H9 (cell line): ENCODE results near the gene SATB2. TPM values are rescaled to one million over a fixed set of nuclear protein-coding genes. Genes with fewer than 3 reads are reported as not detected.

Source experiments
- DNase-seq: peaks from one replicate; pipeline ENCODE4 v3.0.0-alpha.2; 2017
- H2AFZ ChIP-seq: one replicate; pipeline ENCODE4 v1.6.1; 2013; ENCODE audit warnings: mild to moderate bottlenecking, low read length, control low read depth, moderate library complexity
- H2AK5ac ChIP-seq: 2 replicates; pipeline ENCODE4 v1.6.1; 2013; ENCODE audit warnings: low read length, control low read depth, mixed read lengths; ENCODE audit not compliant: insufficient read length
- H2BK120ac ChIP-seq: one replicate; pipeline ENCODE4 v1.6.1; 2013; ENCODE audit warnings: low read depth, mild to moderate bottlenecking, low read length, control low read depth, inconsistent platforms; ENCODE audit not compliant: poor library complexity, severe bottlenecking
- H2BK12ac ChIP-seq: 2 replicates; pipeline ENCODE4 v1.6.1; 2013; ENCODE audit warnings: low read length, control low read depth, mixed read lengths, low read depth; ENCODE audit not compliant: insufficient read length
- H2BK15ac ChIP-seq: 2 replicates; pipeline ENCODE4 v1.6.1; 2013; ENCODE audit warnings: low read depth, low read length, control low read depth
- H2BK20ac ChIP-seq: one replicate; pipeline ENCODE4 v1.6.1; 2013; ENCODE audit warnings: low read depth, mild to moderate bottlenecking, low read length, control low read depth, inconsistent platforms; ENCODE audit not compliant: poor library complexity, severe bottlenecking
- H2BK5ac ChIP-seq: 2 replicates; pipeline ENCODE4 v1.6.1; 2013; ENCODE audit warnings: low read length, control low read depth, mixed read lengths; ENCODE audit not compliant: insufficient read length
- H3K14ac ChIP-seq: 2 replicates; pipeline ENCODE4 v1.6.1; 2013; ENCODE audit warnings: low read length, control low read depth; ENCODE audit not compliant: insufficient read depth
- H3K18ac ChIP-seq: 2 replicates; pipeline ENCODE4 v1.6.1; 2013; ENCODE audit warnings: low read depth, mild to moderate bottlenecking, mixed read lengths, low read length, control low read depth; ENCODE audit not compliant: insufficient read length
- H3K23ac ChIP-seq: 2 replicates; pipeline ENCODE4 v1.6.1; 2013; ENCODE audit warnings: low read length, control low read depth, mixed read lengths, low read depth; ENCODE audit not compliant: insufficient read length
- H3K23me2 ChIP-seq: 2 replicates; pipeline ENCODE4 v1.6.1; 2013; ENCODE audit warnings: low read depth, mild to moderate bottlenecking, mixed read lengths, low read length, control low read depth; ENCODE audit not compliant: insufficient read length, poor library complexity, severe bottlenecking
- H3K27ac ChIP-seq: 2 replicates; pipeline ENCODE4 v1.5.1; 2013; ENCODE audit warnings: low read length, control low read depth, mixed read lengths, low read depth; ENCODE audit not compliant: insufficient read length
- H3K27me3 ChIP-seq: 2 replicates; pipeline ENCODE4 v1.6.1; 2013; ENCODE audit warnings: low read length, control low read depth, inconsistent platforms; ENCODE audit not compliant: insufficient read depth
- H3K4ac ChIP-seq: 2 replicates; pipeline ENCODE4 v1.6.1; 2013; ENCODE audit warnings: low read depth, mild to moderate bottlenecking, control low read depth, inconsistent platforms, low read length, moderate library complexity
- H3K4me1 ChIP-seq: 2 replicates; pipeline ENCODE4 v1.6.1; 2013; ENCODE audit warnings: low read length, control low read depth, inconsistent platforms; ENCODE audit not compliant: insufficient read depth
- H3K4me2 ChIP-seq: 2 replicates; pipeline ENCODE4 v1.6.1; 2013; ENCODE audit warnings: low read length, control low read depth, mixed read lengths; ENCODE audit not compliant: insufficient read length, insufficient read depth
- H3K56ac ChIP-seq: 2 replicates; pipeline ENCODE4 v1.6.1; 2013; ENCODE audit warnings: low read depth, mild to moderate bottlenecking, mixed read lengths, low read length, control low read depth; ENCODE audit not compliant: insufficient read length
- H3K79me1 ChIP-seq: 2 replicates; pipeline ENCODE4 v1.6.1; 2013; ENCODE audit warnings: low read depth, mild to moderate bottlenecking, moderate library complexity, low read length, control low read depth, inconsistent platforms; ENCODE audit not compliant: insufficient read depth, poor library complexity, severe bottlenecking
- H3K79me2 ChIP-seq: 2 replicates; pipeline ENCODE4 v1.6.1; 2013; ENCODE audit warnings: low read length, control low read depth, inconsistent platforms; ENCODE audit not compliant: insufficient read depth
- H3K9ac ChIP-seq: 2 replicates; pipeline ENCODE4 v1.6.1; 2013; ENCODE audit warnings: low read length, control low read depth, mixed read lengths; ENCODE audit not compliant: insufficient read length; ENCODE audit errors: extremely low read depth
- H3K9me3 ChIP-seq: one replicate; pipeline ENCODE4 v1.6.1; 2013; ENCODE audit warnings: low read depth, low read length, inconsistent platforms; ENCODE audit not compliant: control insufficient read depth
- H3T11ph ChIP-seq: one replicate; pipeline ENCODE4 v1.6.1; 2013; ENCODE audit warnings: mild to moderate bottlenecking, low read length, control low read depth, inconsistent platforms
- H4K20me1 ChIP-seq: one replicate; pipeline ENCODE4 v1.6.1; 2013; ENCODE audit not compliant: control insufficient read depth, insufficient read length, insufficient read depth
- H4K5ac ChIP-seq: 2 replicates; pipeline ENCODE4 v1.6.1; 2013; ENCODE audit warnings: low read depth, mild to moderate bottlenecking, mixed read lengths, low read length, control low read depth; ENCODE audit not compliant: insufficient read length
- H4K8ac ChIP-seq: replicated peaks from 2 replicates; pipeline ENCODE4 v1.6.1; 2013; ENCODE audit warnings: low read length, control low read depth, mixed read lengths, low read depth; ENCODE audit not compliant: insufficient read length
- H4K91ac ChIP-seq: 2 replicates; pipeline ENCODE4 v1.6.1; 2013; ENCODE audit warnings: low read depth, mild to moderate bottlenecking, moderate library complexity, mixed read lengths, low read length, control low read depth; ENCODE audit not compliant: insufficient read length
- H3K27ac Mint-ChIP-seq, 3 experiments: 2 replicates in 2 of 3; 3 replicates in 1 of 3; pipeline ENCODE4 v1.8.0; 2020 to 2021; ENCODE audit warnings: mixed read lengths in 3 of 3, mild to moderate bottlenecking in 1 of 3, moderate library complexity in 1 of 3
- H3K27me3 Mint-ChIP-seq: 2 replicates; pipeline ENCODE4 v1.8.0; 2021; ENCODE audit warnings: low read depth, mild to moderate bottlenecking, moderate library complexity, mixed read lengths
- H3K36me3 Mint-ChIP-seq, 3 experiments: 2 replicates in 2 of 3; 3 replicates in 1 of 3; pipeline ENCODE4 v1.8.0; 2020 to 2021; ENCODE audit warnings: low read depth in 3 of 3, mixed read lengths in 3 of 3; ENCODE audit not compliant: insufficient read depth in 1 of 3
- H3K4me1 Mint-ChIP-seq, 2 experiments: 2 replicates each; pipeline ENCODE4 v1.8.0; 2020; ENCODE audit warnings: mixed read lengths in 2 of 2
- H3K4me3 Mint-ChIP-seq, 2 experiments: 2 replicates in 1 of 2; 3 replicates in 1 of 2; pipeline ENCODE4 v1.8.0; 2020 to 2021; ENCODE audit warnings: mild to moderate bottlenecking in 2 of 2, mixed read lengths in 2 of 2, moderate library complexity in 1 of 2
- H3K9me3 Mint-ChIP-seq, 2 experiments: 2 replicates in 1 of 2; 3 replicates in 1 of 2; pipeline ENCODE4 v1.8.0; 2020; ENCODE audit warnings: mild to moderate bottlenecking in 2 of 2, mixed read lengths in 2 of 2, moderate library complexity in 1 of 2
- CTCF ChIP-seq: fragments of 200-600 bp; sonication (generic); conservative IDR thresholded peaks from 3 replicates; pipeline ENCODE4 v1.8.0; 2021; ENCODE audit warnings: antibody characterized with exemption, mild to moderate bottlenecking
- WGBS: extraction: QIAGEN DNeasy Blood & Tissue Kit; methylation state at CpG from one replicate; pipeline ENCODE4 v1.1.7; 2013; ENCODE audit warnings: missing lambda C conversion rate, low lambda C conversion rate, mixed read lengths; ENCODE audit not compliant: insufficient read length; ENCODE audit errors: extremely low coverage; 5-methylcytosine and 5-hydroxymethylcytosine counted together
- total RNA-seq: library from RNA; stranded (reverse); gene quantifications from 2 replicates; pipeline ENCODE4 v1.2.1, GENCODE V29; 2021

SATB2 gene
- total RNA-seq, 1 experiment from 2014 or later, result 23.8 TPM

- Histone ChIP-seq H3K79me2 (no peaks in the 10 kb centered on the region), H3K9ac (no peak overlapping the region), H2BK12ac (no peak overlapping the region), H3K4ac (no peak overlapping the region), H2AK5ac (no peak overlapping the region), H2BK15ac (no peak overlapping the region), H3K14ac (no peak overlapping the region), H4K8ac (no peak overlapping the region), H3K56ac (no peak overlapping the region), H3K79me1 (no peaks in the 10 kb centered on the region), H2AFZ (no peak overlapping the region), H3K27me3 (peaks cover 52% of the 10 kb centered on the region), H3K4me1 (peaks cover 4% of the 10 kb centered on the region; the same call in 1 of the 2 replicates), H4K91ac (no peak overlapping the region), H3K4me2 (peak overlapping the region; percentile 88), H2BK20ac (no peak overlapping the region), H3K27ac (no peak overlapping the region), H3K18ac (no peak overlapping the region), H2BK5ac (no peak overlapping the region), H3K23me2 (peaks cover 34% of the 10 kb centered on the region), H4K5ac (no peak overlapping the region), H3K23ac (no peak overlapping the region), H3T11ph (no peak overlapping the region), H3K9me3 (no peaks in the 10 kb centered on the region), H2BK120ac (no peak overlapping the region), H4K20me1 (no peaks in the 10 kb centered on the region)
- peaks cover 0 to 2% of the 10 kb centered on the region in 2 experiments; a peak in 2 of 5 replicates for H3K9me3 Mint-ChIP-seq
- DNase-seq, result peak; percentile 80
- no peaks in the 10 kb centered on the region; a peak in 2 of 7 replicates for H3K36me3 Mint-ChIP-seq
- WGBS, result no CpG with 5 or more reads among the region's 63 CpGs
- H3K27ac Mint-ChIP-seq, result no peak overlapping the region
- peak overlapping the region; percentile 63 to 86 for H3K4me3 Mint-ChIP-seq
- peaks cover 85% of the 10 kb centered on the region for H3K27me3 Mint-ChIP-seq
- TF ChIP-seq CTCF, result peak; percentile 89
- H3K4me1 Mint-ChIP-seq, result peaks cover 39 to 47% of the 10 kb centered on the region in 2 experiments
Observed at GRCh38 chr2:199462956-199463692, 5.4 kb upstream of the SATB2 start.
